Endometrium (tissue), 2 donors: ENCODE results near the gene EPHX1.

Source experiments
- FAIRE-seq: peaks from 2 replicates; lab custom pipeline; 2012; peaks lifted over from hg19 to GRCh38; lab: Jason Lieb, UNC
- donor health status: control.
- donor health status: control.

The EPHX1 gene

GRCh38 chr1:225842788-225843425, 33.0 kb downstream of the EPHX1 start:
- FAIRE-seq: no peak

GRCh38 chr1:225843426-225843795, 33.5 kb downstream of the EPHX1 start:
- FAIRE-seq: no peak

- no peak for FAIRE-seq
Observed at GRCh38 chr1:225844236-225845061, 34.5 kb downstream of the EPHX1 start.

- FAIRE-seq: no peak
Observed at GRCh38 chr1:225845097-225845496, 35.2 kb downstream of the EPHX1 start.

GRCh38 chr1:225845571-225846259, 35.8 kb downstream of the EPHX1 start:
- no peak for FAIRE-seq

- no peak for FAIRE-seq
Observed at GRCh38 chr1:225846331-225847310, 36.7 kb downstream of the EPHX1 start.

GRCh38 chr1:225847610-225848009, 37.7 kb downstream of the EPHX1 start:
- FAIRE-seq: no peak

GRCh38 chr1:225848030-225848955, 38.4 kb downstream of the EPHX1 start:
- FAIRE-seq: no peak

GRCh38 chr1:225849925-225850324, 40.0 kb downstream of the EPHX1 start:
- no peak for FAIRE-seq

GRCh38 chr1:225850370-225850769, 40.4 kb downstream of the EPHX1 start:
- no peak for FAIRE-seq

- no peak for FAIRE-seq
Observed at GRCh38 chr1:225851805-225852204, 41.9 kb downstream of the EPHX1 start.

- no peak for FAIRE-seq
Observed at GRCh38 chr1:225852413-225853124, 42.6 kb downstream of the EPHX1 start.

- no peak for FAIRE-seq
Observed at GRCh38 chr1:225853441-225853840, 43.5 kb downstream of the EPHX1 start.

- FAIRE-seq: no peak
Observed at GRCh38 chr1:225855503-225856300, 45.8 kb downstream of the EPHX1 start.

GRCh38 chr1:225857256-225857655, 47.3 kb downstream of the EPHX1 start:
- FAIRE-seq: no peak

GRCh38 chr1:225859151-225859550, 49.2 kb downstream of the EPHX1 start:
- no peak for FAIRE-seq

GRCh38 chr1:225860107-225860506, 50.2 kb downstream of the EPHX1 start:
- FAIRE-seq: no peak

GRCh38 chr1:225860876-225861441, 51.0 kb downstream of the EPHX1 start:
- FAIRE-seq: no peak
